Peyer's patch (tissue), 4 donors: ENCODE results near the gene PDP2.

ENCODE experiments used
- POLR2A ChIP-seq, 2 donors: fragments of 450-650 bp; IDR thresholded peaks; one replicate each; pipeline ENCODE4 v1.5.1; 2017; ENCODE audit warnings: antibody characterized with exemption in 2 of 2, mild to moderate bottlenecking in 2 of 2, moderate library complexity in 2 of 2
- TF ChIP-seq, protein P1 (sequence below), 6 experiments: fragments of 450-650 bp in 4 of 6; fragments of 200-600 bp in 2 of 6; sonication (generic) in 1 of 6; IDR thresholded peaks; one replicate each; pipeline ENCODE4 v1.5.1; 2017 to 2019; ENCODE audit warnings: antibody characterized with exemption in 6 of 6, mild to moderate bottlenecking in 3 of 6, moderate library complexity in 1 of 6

GRCh38 chr16:66857437-66857836 is 22.9 kb upstream of the PDP2 start:
- TF ChIP-seq, protein P1, sequence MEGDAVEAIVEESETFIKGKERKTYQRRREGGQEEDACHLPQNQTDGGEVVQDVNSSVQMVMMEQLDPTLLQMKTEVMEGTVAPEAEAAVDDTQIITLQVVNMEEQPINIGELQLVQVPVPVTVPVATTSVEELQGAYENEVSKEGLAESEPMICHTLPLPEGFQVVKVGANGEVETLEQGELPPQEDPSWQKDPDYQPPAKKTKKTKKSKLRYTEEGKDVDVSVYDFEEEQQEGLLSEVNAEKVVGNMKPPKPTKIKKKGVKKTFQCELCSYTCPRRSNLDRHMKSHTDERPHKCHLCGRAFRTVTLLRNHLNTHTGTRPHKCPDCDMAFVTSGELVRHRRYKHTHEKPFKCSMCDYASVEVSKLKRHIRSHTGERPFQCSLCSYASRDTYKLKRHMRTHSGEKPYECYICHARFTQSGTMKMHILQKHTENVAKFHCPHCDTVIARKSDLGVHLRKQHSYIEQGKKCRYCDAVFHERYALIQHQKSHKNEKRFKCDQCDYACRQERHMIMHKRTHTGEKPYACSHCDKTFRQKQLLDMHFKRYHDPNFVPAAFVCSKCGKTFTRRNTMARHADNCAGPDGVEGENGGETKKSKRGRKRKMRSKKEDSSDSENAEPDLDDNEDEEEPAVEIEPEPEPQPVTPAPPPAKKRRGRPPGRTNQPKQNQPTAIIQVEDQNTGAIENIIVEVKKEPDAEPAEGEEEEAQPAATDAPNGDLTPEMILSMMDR (IDR thresholded peaks at IDR 0.05), result no peak
- no peak for TF ChIP-seq POLR2A (IDR thresholded peaks at IDR 0.05)
